Fibroblast of lung (primary cell): ENCODE measurements around the gene ACSF2.

Source experiments
- CTCF ChIP-seq, 2 donors: IDR thresholded peaks in 1 of 2; conservative IDR thresholded peaks in 1 of 2; 1 replicate in 1 of 2; 2 replicates in 1 of 2; pipeline ENCODE4 v1.5.1; 2011 to 2012; ENCODE audit warnings: low read length in 2 of 2, control low read depth in 1 of 2, inconsistent platforms in 1 of 2, low read depth in 1 of 2, mild to moderate bottlenecking in 1 of 2
- EZH2 ChIP-seq: IDR thresholded peaks from 2 replicates; pipeline ENCODE4 v1.5.1; 2012; ENCODE audit warnings: low read length, control low read depth, mild to moderate bottlenecking; ENCODE audit errors: missing control alignments

- TF ChIP-seq CTCF (conservative IDR thresholded peaks at IDR 0.05 in 1 of 2, IDR thresholded peaks at IDR 0.05 in 1 of 2; ENCODE audit: low read depth in 1 of 2, low read length in 2 of 2) (no peak), EZH2 (no peak)
Observed at GRCh38 chr17:50495217-50495823, 69.3 kb downstream of the ACSF2 start.
